HepG2 (cell line): ENCODE data around the gene CYB5D1. TPM values are rescaled to one million over a fixed set of nuclear protein-coding genes. Genes with fewer than 3 reads are reported as not detected.
A peak's percentile ranks its signal among the peaks of the same experiment; 100 is the strongest.

Experiments used
- ATAC-seq: fragments of 200-7000 bp; cut with Tn5 transposase; 3 replicates; pipeline ENCODE4 v1.9.1; 2020; ENCODE audit warnings: mild to moderate bottlenecking, moderate library complexity
- BruUV-seq: library from RNA; stranded (reverse); fragments of 400-500 nt; replicated peaks from 2 replicates; lab custom pipeline; 2021; lab: Mats Ljungman, UMichigan
- CTCF ChIA-PET: fragments of 300-600 bp; formaldehyde crosslinking; extraction: SDS; loops from one replicate; lab custom pipeline; 2021; ENCODE audit warnings: low total read pairs, inconsistent platforms, low intra/inter-chr PET ratio; lab: Yijun Ruan, JAX
- POLR2A ChIA-PET: fragments of 350-600 bp; sonication (Branson Sonifier 250); formaldehyde crosslinking; loops from one replicate; lab custom pipeline; 2020; ENCODE audit warnings: antibody characterized with exemption, inconsistent platforms; lab: Yijun Ruan, JAX
- DNase-seq: peaks from one replicate; pipeline ENCODE4 v3.0.0-alpha.2; 2015; ENCODE audit warnings: low spot score
- FAIRE-seq: peaks from 3 replicates; lab custom pipeline; 2011; peaks lifted over from hg19 to GRCh38; lab: Jason Lieb, UNC
- H2AFZ ChIP-seq: one replicate; pipeline ENCODE4 v1.6.1; 2011; ENCODE audit warnings: low read length, inconsistent platforms
- H3K27ac ChIP-seq: fragments of 300-600 bp; 3 replicates; pipeline ENCODE4 v1.8.0; 2011; ENCODE audit warnings: mixed run types, mild to moderate bottlenecking, mixed read lengths, low read length, inconsistent platforms; ENCODE audit not compliant: insufficient read depth; ENCODE audit errors: extremely low read length
- H3K27me3 ChIP-seq, 2 experiments: fragments of 200-600 bp in 1 of 2; 2 replicates in 1 of 2; 3 replicates in 1 of 2; pipeline versions ENCODE4 v1.6.0 to v1.8.0; 2011; ENCODE audit warnings: low read length in 2 of 2, mild to moderate bottlenecking in 2 of 2, moderate library complexity in 2 of 2, inconsistent platforms in 1 of 2; ENCODE audit not compliant: insufficient read depth in 2 of 2, control insufficient read depth in 1 of 2
- H3K36me3 ChIP-seq, 2 experiments: fragments of 200-600 bp in 1 of 2; replicated peaks in 1 of 2; 2 replicates in 1 of 2; 3 replicates in 1 of 2; pipeline versions ENCODE4 v1.5.1 to v1.8.0; 2011; ENCODE audit warnings: low read length in 2 of 2, inconsistent platforms in 1 of 2; ENCODE audit not compliant: insufficient read depth in 2 of 2, control insufficient read depth in 1 of 2
- H3K4me1 ChIP-seq: 2 replicates; pipeline ENCODE4 v1.5.1; 2012; ENCODE audit warnings: low read length, inconsistent platforms; ENCODE audit not compliant: insufficient read depth
- H3K4me2 ChIP-seq: 2 replicates; pipeline ENCODE4 v1.6.0; 2011; ENCODE audit warnings: low read depth, low read length, inconsistent platforms
- H3K4me3 ChIP-seq, 3 experiments: fragments of 200-600 bp in 1 of 3; sonication (generic), shearing (Covaris generic) in 1 of 3; replicated peaks in 1 of 3; 2 replicates each; pipeline ENCODE4 v1.5.1; 2011 to 2016; ENCODE audit warnings: low read length in 3 of 3, inconsistent platforms in 2 of 3, low read depth in 2 of 3, mild to moderate bottlenecking in 2 of 3, control low read depth in 1 of 3, mixed read lengths in 1 of 3; ENCODE audit not compliant: insufficient read depth in 1 of 3
- H3K79me2 ChIP-seq: one replicate; pipeline ENCODE4 v1.6.1; 2011; ENCODE audit warnings: low read length, inconsistent platforms; ENCODE audit not compliant: insufficient read depth
- H3K9ac ChIP-seq: 2 replicates; pipeline ENCODE4 v1.6.0; 2011; ENCODE audit warnings: mild to moderate bottlenecking, low read depth, low read length, inconsistent platforms; ENCODE audit not compliant: insufficient read depth
- H3K9me3 ChIP-seq: 2 replicates; pipeline ENCODE4 v1.5.1; 2012; ENCODE audit warnings: mild to moderate bottlenecking, low read length
- H4K20me1 ChIP-seq: 2 replicates; pipeline ENCODE4 v1.6.0; 2011; ENCODE audit warnings: inconsistent platforms, mild to moderate bottlenecking, low read length, moderate library complexity; ENCODE audit not compliant: insufficient read depth
- CREB1 ChIP-seq, 2 experiments: fragments of 450-650 bp in 1 of 2; IDR thresholded peaks; 2 replicates each; pipeline ENCODE4 v1.6.1; 2016 to 2017; ENCODE audit warnings: control low read depth in 1 of 2, mild to moderate bottlenecking in 1 of 2, missing compliant biosample characterization in 1 of 2, missing genetic modification characterization in 1 of 2
- E2F5 ChIP-seq: sonication (generic); formaldehyde crosslinking; conservative IDR thresholded peaks from 2 replicates; pipeline ENCODE4 v1.4.0; 2020; ENCODE audit warnings: missing genetic modification reagents
- ETV5 ChIP-seq: IDR thresholded peaks from 2 replicates; pipeline ENCODE4 v1.6.1; 2018; ENCODE audit warnings: missing biosample characterization, missing genetic modification reagents, inconsistent platforms, borderline replicate concordance
- ETV6 ChIP-seq: sonication (generic); formaldehyde crosslinking; conservative IDR thresholded peaks from 2 replicates; pipeline ENCODE4 v1.4.0; 2020; ENCODE audit warnings: missing genetic modification reagents
- GFI1 ChIP-seq: sonication (generic); formaldehyde crosslinking; IDR thresholded peaks from 2 replicates; pipeline ENCODE4 v1.5.0; 2020; ENCODE audit warnings: missing genetic modification reagents, mild to moderate bottlenecking, borderline replicate concordance
- GPN1 ChIP-seq: sonication (generic); formaldehyde crosslinking; IDR thresholded peaks from 2 replicates; pipeline ENCODE4 v1.5.1; 2020; ENCODE audit warnings: missing genetic modification reagents, borderline replicate concordance
- HDAC6 ChIP-seq: fragments of 200-600 bp; sonication (generic); IDR thresholded peaks from 2 replicates; pipeline ENCODE4 v1.7.0; 2017; ENCODE audit warnings: mild to moderate bottlenecking, antibody characterized with exemption, low read length, low read depth
- HOXA3 ChIP-seq: sonication (generic); formaldehyde crosslinking; IDR thresholded peaks from 2 replicates; pipeline ENCODE4 v1.5.0; 2020; ENCODE audit warnings: missing genetic modification reagents
- KMT2B ChIP-seq: IDR thresholded peaks from 2 replicates; pipeline ENCODE4 v1.6.1; 2016; ENCODE audit warnings: missing genetic modification reagents, missing compliant biosample characterization
- MLLT10 ChIP-seq: sonication (generic); formaldehyde crosslinking; IDR thresholded peaks from 2 replicates; pipeline ENCODE4 v1.4.0; 2020; ENCODE audit warnings: missing genetic modification reagents
- MTA3 ChIP-seq: sonication (generic); formaldehyde crosslinking; IDR thresholded peaks from 2 replicates; pipeline ENCODE4 v1.4.0; 2020; ENCODE audit warnings: missing genetic modification reagents
- PITX1 ChIP-seq: sonication (generic); formaldehyde crosslinking; IDR thresholded peaks from 2 replicates; pipeline ENCODE4 v1.5.1; 2020; ENCODE audit warnings: mild to moderate bottlenecking, missing genetic modification reagents
- SATB2 ChIP-seq: sonication (generic); formaldehyde crosslinking; IDR thresholded peaks from 2 replicates; pipeline ENCODE4 v1.5.0; 2020; ENCODE audit warnings: missing genetic modification reagents
- SCMH1 ChIP-seq: sonication (generic); formaldehyde crosslinking; IDR thresholded peaks from 2 replicates; pipeline ENCODE4 v1.9.0; 2021; ENCODE audit warnings: missing genetic modification reagents, mild to moderate bottlenecking, borderline replicate concordance
- SOX5 ChIP-seq: IDR thresholded peaks from 2 replicates; pipeline ENCODE4 v1.6.1; 2016; ENCODE audit warnings: borderline replicate concordance
- SRSF4 ChIP-seq: fragments of 200-400 bp; formaldehyde crosslinking; IDR thresholded peaks from one replicate; pipeline ENCODE4 v1.6.1; 2018; ENCODE audit warnings: mild to moderate bottlenecking, low read depth, low read length, moderate library complexity; ENCODE audit not compliant: poor library complexity, severe bottlenecking
- ZBTB34 ChIP-seq: sonication (generic); formaldehyde crosslinking; IDR thresholded peaks from 2 replicates; pipeline ENCODE4 v1.8.0; 2022; ENCODE audit warnings: mild to moderate bottlenecking, missing genetic modification reagents
- ZNF44 ChIP-seq: sonication (generic); formaldehyde crosslinking; IDR thresholded peaks from 2 replicates; pipeline ENCODE4 v1.5.1; 2020; ENCODE audit warnings: mild to moderate bottlenecking, missing genetic modification reagents
- ZNF740 ChIP-seq: sonication (generic); formaldehyde crosslinking; IDR thresholded peaks from 2 replicates; pipeline ENCODE4 v1.4.0; 2020; ENCODE audit warnings: missing genetic modification reagents
- WGBS: methylation state at CpG from one replicate; pipeline ENCODE4 v1.1.6; 2017; ENCODE audit warnings: low lambda C conversion rate; 5-methylcytosine and 5-hydroxymethylcytosine counted together
- in situ Hi-C: cut with HindIII; loops from 2 replicates; pipeline ENCODE4 v1.10.0; 2017; ENCODE audit warnings: low pct_unique_long_range_greater_than_20kb; ENCODE audit not compliant: extremely low pct_ligation_motif_present
- intact Hi-C: fragments of 100-400 bp; cut with micrococcal nuclease; formaldehyde crosslinking; loops from one replicate; pipeline ENCODE4 v1.10.0; 2022; ENCODE audit not compliant: unreplicated experiment
- polyA plus RNA-seq, 8 experiments: library from polyadenylated mRNA; depleted of rRNA in 3 of 8; stranded (reverse) in 7 of 8; unstranded in 1 of 8; fragments of >200 nt; fragmentation: Illumina TruSeq in 4 of 8; extraction: Trizol in 4 of 8; gene quantifications; 2 replicates each; pipeline versions ENCODE4 v1.2.1 to v1.2.3, GENCODE V29; 2011 to 2016; ENCODE audit warnings: low read depth in 4 of 8, missing spikeins in 1 of 8, mixed read lengths in 1 of 8; ENCODE audit not compliant: insufficient read depth in 1 of 8
- total RNA-seq, 5 experiments: library from RNA; depleted of rRNA; stranded (reverse); fragments of >200 nt; fragmentation: Illumina TruSeq; extraction: Trizol; gene quantifications; 2 replicates each; pipeline ENCODE4 v1.2.3, GENCODE V29; 2016; ENCODE audit warnings: low read depth in 1 of 5
- TF ChIP-seq, protein P1 (sequence below): sonication (generic); formaldehyde crosslinking; IDR thresholded peaks from 2 replicates; pipeline ENCODE4 v1.9.0; 2022; ENCODE audit warnings: missing genetic modification reagents, mild to moderate bottlenecking, borderline replicate concordance

The CYB5D1 gene
- total and polyA plus RNA-seq, 2 of the 13 experiments (the other 11 are each of a cell fraction or from before 2014, with no cell fraction given): 8.9 to 17.0 TPM

DNA sequence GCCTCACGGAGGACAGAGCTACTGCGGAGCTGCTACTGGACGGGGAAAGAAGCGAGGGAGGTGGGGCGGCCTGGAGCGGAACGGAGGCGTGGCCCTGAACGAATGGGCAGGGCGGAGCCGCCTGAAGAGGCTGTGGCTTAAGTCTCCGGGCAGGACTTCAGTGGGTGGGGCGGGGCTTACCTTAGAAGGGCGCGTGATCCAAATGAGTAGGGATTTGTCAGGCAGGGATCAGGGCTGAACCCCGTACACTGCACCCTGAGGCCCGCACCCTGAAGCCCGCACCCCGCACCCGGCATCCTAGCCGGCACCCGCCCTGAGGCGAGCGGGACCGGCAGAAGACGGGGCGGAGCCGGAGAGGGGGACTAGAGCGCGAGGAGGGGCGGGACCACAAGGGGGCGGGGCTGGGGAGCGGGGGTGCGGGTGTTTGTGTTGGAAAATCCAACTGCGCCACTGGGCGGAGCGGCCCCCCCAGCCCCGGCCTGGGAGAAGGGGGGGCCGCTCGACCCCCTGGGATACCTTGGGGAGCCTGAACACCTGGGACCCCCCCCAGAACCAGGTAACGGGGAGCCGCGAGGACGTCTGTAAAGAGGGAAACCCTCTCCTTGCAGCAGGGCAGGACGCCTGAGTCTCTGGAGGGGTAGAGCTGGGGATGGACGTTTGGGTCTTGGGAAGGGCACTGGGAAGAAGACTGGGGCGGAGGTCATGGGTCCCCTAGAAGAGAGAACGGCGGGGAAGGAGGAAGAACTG is 23.8 kb upstream of the CYB5D1 start, which contains the start of gene KDM6B:
KDM6B (plus strand) TSS at position 423 of the 747 bp plus-strand sequence. CDS start 11,338 bp downstream, outside the sequence.
- H3K9me3 ChIP-seq: no peaks in the 10 kb centered on the region
- in situ Hi-C loops (no loop called here), intact Hi-C loops (loop anchor here (5.0 kb wide), 1 partner anchor 87 kb away; no protein-coding TSS in a partner anchor)
- ATAC-seq (peak; percentile 66), DNase-seq (peak; percentile 83), FAIRE-seq (no peak)
- H3K4me1 ChIP-seq: peaks cover 46% of the 10 kb centered on the region
- CTCF ChIA-PET: interaction anchor here (1.2 kb wide), 1 partner anchor 64 kb away, joined by 5 read pairs; no protein-coding TSS in a partner anchor
- no peaks in the 10 kb centered on the region; the same call in 1 of the 2 replicates for H4K20me1 ChIP-seq
- 3% methylated on average over 35 of the region's 49 CpGs for WGBS
- H3K27me3 ChIP-seq: peaks cover 6 to 27% of the 10 kb centered on the region in 2 experiments; a peak in 4 of 5 replicates
- BruUV-seq: no TSS peak
- POLR2A ChIA-PET: interaction anchor here (0.8 to 8.2 kb wide), 11 partner anchors 9 to 261 kb away, joined by 3 to 159 read pairs (median 4); partner anchors contain the start of genes CNTROB, CYB5D1, NAA38 and RNF227
- peak within 1 kb of the TSS; percentile 92 for H3K27ac ChIP-seq
- peaks cover 12% of the 10 kb centered on the region for H3K79me2 ChIP-seq
- peak within 1 kb of the TSS; percentile 89 for H3K9ac ChIP-seq
- H3K4me3 ChIP-seq: peak within 1 kb of the TSS; percentile 54 to 92 (median 65)
- H3K36me3 ChIP-seq: no peaks in the 10 kb centered on the region
- peak within 1 kb of the TSS; percentile 10 for H2AFZ ChIP-seq
- H3K4me2 ChIP-seq: peak within 1 kb of the TSS; percentile 84
- TF ChIP-seq, protein P1, sequence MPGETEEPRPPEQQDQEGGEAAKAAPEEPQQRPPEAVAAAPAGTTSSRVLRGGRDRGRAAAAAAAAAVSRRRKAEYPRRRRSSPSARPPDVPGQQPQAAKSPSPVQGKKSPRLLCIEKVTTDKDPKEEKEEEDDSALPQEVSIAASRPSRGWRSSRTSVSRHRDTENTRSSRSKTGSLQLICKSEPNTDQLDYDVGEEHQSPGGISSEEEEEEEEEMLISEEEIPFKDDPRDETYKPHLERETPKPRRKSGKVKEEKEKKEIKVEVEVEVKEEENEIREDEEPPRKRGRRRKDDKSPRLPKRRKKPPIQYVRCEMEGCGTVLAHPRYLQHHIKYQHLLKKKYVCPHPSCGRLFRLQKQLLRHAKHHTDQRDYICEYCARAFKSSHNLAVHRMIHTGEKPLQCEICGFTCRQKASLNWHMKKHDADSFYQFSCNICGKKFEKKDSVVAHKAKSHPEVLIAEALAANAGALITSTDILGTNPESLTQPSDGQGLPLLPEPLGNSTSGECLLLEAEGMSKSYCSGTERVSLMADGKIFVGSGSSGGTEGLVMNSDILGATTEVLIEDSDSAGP (CRISPR knock-in tag): no peak
- TF ChIP-seq ZNF740: peak; percentile 23; the same call in 1 of the 2 replicates
- no peak for TF ChIP-seq MTA3 (CRISPR knock-in tag)
- no peak for TF ChIP-seq MLLT10
- no peak for TF ChIP-seq CREB1 (IDR thresholded peaks at IDR 0.05)
- TF ChIP-seq CREB1 (CRISPR knock-in tag; IDR thresholded peaks at IDR 0.05): no peak
- no peak for TF ChIP-seq E2F5 (CRISPR knock-in tag)
- no peak for TF ChIP-seq GFI1 (CRISPR knock-in tag)
- no peak for TF ChIP-seq HOXA3
- no peak for TF ChIP-seq ETV6
- TF ChIP-seq GPN1: no peak
- TF ChIP-seq ZBTB34 (CRISPR knock-in tag): no peak
- TF ChIP-seq KMT2B (CRISPR knock-in tag): no peak
- TF ChIP-seq PITX1: 0 out of 2 replicates have a peak, but pooled peaks have one; percentile 2
- no peak for TF ChIP-seq SRSF4
- no peak for TF ChIP-seq ZNF44 (CRISPR knock-in tag)
- TF ChIP-seq ETV5 (CRISPR knock-in tag): no peak
- TF ChIP-seq SATB2 (CRISPR knock-in tag): no peak
- TF ChIP-seq SCMH1 (CRISPR knock-in tag): no peak
- 0 out of 2 replicates have a peak, but pooled peaks have one; percentile 9 for TF ChIP-seq SOX5 (CRISPR knock-in tag)
- TF ChIP-seq HDAC6: no peak
